Measurements from ENCODE around the gene SETD6. TPM values are rescaled to one million over a fixed set of nuclear protein-coding genes. Genes with fewer than 3 reads are reported as not detected.

SETD6 gene
- total and polyA plus RNA-seq, 2 of the 13 experiments (the other 11 are each of a cell fraction or from before 2014, with no cell fraction given) = 24.0 to 25.7 TPM

DNA sequence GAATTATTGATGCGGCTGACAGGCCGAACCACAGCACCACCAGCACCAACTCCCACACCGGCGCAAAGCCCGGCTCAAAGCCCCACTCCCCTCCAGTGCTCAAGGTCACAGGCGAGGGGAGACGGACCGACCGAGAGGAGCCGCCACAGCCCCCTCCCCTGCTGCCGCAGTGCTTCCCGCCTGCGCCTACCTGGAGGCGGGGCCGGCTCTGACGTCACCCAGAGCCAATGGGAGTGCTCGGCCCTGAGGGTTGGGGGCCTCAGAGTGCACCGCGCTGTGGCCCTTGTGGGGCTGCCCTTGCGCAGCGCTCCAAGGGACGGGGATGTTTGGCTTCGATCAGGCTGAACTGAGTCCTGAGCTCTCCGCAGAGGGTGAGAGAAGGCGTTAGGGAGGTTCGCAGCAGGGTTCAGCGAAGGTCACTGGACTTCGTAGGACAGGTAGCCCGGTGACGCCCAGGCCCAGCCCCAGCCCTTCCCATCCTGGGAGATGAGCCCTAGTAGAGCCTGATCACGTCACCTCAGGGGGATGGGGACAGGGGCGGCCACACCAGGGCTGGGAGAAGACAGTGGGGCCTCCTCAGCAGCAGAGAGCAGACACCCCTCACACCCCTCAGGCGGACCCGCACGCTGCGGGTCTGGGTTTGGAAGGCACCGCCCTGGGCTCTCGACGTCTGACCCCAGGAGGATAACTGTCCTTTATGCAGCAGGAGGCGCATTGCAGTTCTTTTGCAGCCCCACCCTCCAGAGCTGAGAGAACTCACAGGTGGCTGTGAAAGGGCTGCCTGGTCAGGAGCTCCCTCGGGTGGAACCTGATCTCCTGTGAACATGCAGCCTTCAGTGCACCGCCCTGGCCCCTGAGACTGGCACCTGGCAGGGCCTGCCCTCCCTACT lies 13.8 kb upstream of the SETD6 start (continued):
- no peak for TF ChIP-seq ZNF512B (CRISPR knock-in tag; IDR thresholded peaks at IDR 0.05; ENCODE audit: borderline replicate concordance)
- TF ChIP-seq, protein P1, sequence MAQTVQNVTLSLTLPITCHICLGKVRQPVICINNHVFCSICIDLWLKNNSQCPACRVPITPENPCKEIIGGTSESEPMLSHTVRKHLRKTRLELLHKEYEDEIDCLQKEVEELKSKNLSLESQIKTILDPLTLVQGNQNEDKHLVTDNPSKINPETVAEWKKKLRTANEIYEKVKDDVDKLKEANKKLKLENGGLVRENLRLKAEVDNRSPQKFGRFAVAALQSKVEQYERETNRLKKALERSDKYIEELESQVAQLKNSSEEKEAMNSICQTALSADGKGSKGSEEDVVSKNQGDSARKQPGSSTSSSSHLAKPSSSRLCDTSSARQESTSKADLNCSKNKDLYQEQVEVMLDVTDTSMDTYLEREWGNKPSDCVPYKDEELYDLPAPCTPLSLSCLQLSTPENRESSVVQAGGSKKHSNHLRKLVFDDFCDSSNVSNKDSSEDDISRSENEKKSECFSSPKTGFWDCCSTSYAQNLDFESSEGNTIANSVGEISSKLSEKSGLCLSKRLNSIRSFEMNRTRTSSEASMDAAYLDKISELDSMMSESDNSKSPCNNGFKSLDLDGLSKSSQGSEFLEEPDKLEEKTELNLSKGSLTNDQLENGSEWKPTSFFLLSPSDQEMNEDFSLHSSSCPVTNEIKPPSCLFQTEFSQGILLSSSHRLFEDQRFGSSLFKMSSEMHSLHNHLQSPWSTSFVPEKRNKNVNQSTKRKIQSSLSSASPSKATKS (CRISPR knock-in tag; IDR thresholded peaks at IDR 0.05) = no peak
- TF ChIP-seq, protein P2, sequence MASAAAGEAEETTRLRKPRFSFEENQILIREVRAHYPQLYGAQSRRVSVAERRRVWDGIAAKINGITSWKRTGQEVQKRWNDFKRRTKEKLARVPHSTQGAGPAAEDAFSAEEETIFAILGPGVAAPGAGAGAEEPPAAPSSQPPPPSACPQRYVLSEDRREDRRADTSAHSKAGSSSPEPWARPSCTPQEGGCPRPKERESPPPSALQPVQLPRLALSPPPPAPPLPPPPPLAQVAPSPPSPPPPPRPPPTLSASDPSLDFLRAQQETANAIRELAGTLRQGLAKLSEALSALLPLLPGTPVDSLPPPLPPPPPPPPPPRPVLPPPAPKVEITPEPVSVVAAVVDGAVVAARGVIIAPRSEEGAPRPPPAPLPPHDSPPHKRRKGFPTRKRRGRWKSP (CRISPR knock-in tag; IDR thresholded peaks at IDR 0.05) = peak; percentile 81; the same call in 1 of the 2 replicates
- no peak for TF ChIP-seq ZNF34 (CRISPR knock-in tag; IDR thresholded peaks at IDR 0.05; ENCODE audit: borderline replicate concordance)
- TF ChIP-seq ARHGAP35 (CRISPR knock-in tag; IDR thresholded peaks at IDR 0.05; ENCODE audit: borderline replicate concordance) = no peak; the same call in 1 of the 2 replicates
- TF ChIP-seq GABPB1 (CRISPR knock-in tag; IDR thresholded peaks at IDR 0.05) = peak; percentile 64; the same call in 1 of the 2 replicates
- TF ChIP-seq NR0B2 (CRISPR knock-in tag; IDR thresholded peaks at IDR 0.05) = no peak
- TF ChIP-seq ZNF354B (CRISPR knock-in tag; IDR thresholded peaks at IDR 0.05) = no peak
- TF ChIP-seq, protein P3, sequence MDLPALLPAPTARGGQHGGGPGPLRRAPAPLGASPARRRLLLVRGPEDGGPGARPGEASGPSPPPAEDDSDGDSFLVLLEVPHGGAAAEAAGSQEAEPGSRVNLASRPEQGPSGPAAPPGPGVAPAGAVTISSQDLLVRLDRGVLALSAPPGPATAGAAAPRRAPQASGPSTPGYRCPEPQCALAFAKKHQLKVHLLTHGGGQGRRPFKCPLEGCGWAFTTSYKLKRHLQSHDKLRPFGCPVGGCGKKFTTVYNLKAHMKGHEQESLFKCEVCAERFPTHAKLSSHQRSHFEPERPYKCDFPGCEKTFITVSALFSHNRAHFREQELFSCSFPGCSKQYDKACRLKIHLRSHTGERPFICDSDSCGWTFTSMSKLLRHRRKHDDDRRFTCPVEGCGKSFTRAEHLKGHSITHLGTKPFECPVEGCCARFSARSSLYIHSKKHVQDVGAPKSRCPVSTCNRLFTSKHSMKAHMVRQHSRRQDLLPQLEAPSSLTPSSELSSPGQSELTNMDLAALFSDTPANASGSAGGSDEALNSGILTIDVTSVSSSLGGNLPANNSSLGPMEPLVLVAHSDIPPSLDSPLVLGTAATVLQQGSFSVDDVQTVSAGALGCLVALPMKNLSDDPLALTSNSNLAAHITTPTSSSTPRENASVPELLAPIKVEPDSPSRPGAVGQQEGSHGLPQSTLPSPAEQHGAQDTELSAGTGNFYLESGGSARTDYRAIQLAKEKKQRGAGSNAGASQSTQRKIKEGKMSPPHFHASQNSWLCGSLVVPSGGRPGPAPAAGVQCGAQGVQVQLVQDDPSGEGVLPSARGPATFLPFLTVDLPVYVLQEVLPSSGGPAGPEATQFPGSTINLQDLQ (CRISPR knock-in tag; IDR thresholded peaks at IDR 0.05) = no peak
- TF ChIP-seq ZNF646 (CRISPR knock-in tag; IDR thresholded peaks at IDR 0.05) = no peak

Data from HepG2 (cell line).